HCT116 (cell line): ENCODE data around the gene STIM1. TPM values are rescaled to one million over a fixed set of nuclear protein-coding genes. Genes with fewer than 3 reads are reported as not detected.

Experiments used
- ATAC-seq: fragments of 200-7000 bp; cut with Tn5 transposase; 2 replicates; pipeline ENCODE4 v1.9.1; 2020; ENCODE audit warnings: mild to moderate bottlenecking, moderate library complexity
- BruUV-seq: library from RNA; stranded (reverse); fragments of 400-500 nt; replicated peaks from 2 replicates; lab custom pipeline; 2021; lab: Mats Ljungman, UMichigan
- CTCF ChIA-PET: fragments of 300-600 bp; sonication (Branson Sonifier 250); formaldehyde crosslinking; loops from one replicate; lab custom pipeline; 2021; ENCODE audit warnings: antibody characterized with exemption; lab: Charles Lee
- POLR2A ChIA-PET: fragments of 300-600, 350-600 bp; sonication (Branson Sonifier 250); formaldehyde crosslinking; loops from one replicate; lab custom pipeline; 2021; ENCODE audit warnings: antibody characterized with exemption; lab: Charles Lee
- RAD21 ChIA-PET, 2 experiments: fragments of 300-600 bp; sonication (Branson Sonifier 250); formaldehyde crosslinking; loops; one replicate each; lab custom pipeline; 2023; ENCODE audit warnings: low total read pairs in 2 of 2; ENCODE audit not compliant: uncharacterized antibody in 2 of 2, unreplicated experiment in 2 of 2, low non-redundant PET in 1 of 2; lab: Charles Lee
- DNase-seq: peaks from one replicate; pipeline ENCODE4 v3.0.0-alpha.2; 2010; ENCODE audit warnings: low read depth, low spot score
- H2AFZ ChIP-seq: fragments of 200-600 bp; shearing (Covaris generic), sonication (generic); 2 replicates; pipeline ENCODE4 v1.6.1; 2017; ENCODE audit warnings: low read depth, mixed run types, mixed read lengths, antibody characterized with exemption, low read length; ENCODE audit not compliant: poor library complexity, severe bottlenecking
- H3K27ac ChIP-seq: 2 replicates; pipeline ENCODE4 v1.5.1; 2012; ENCODE audit warnings: low read depth, low read length
- H3K27me3 ChIP-seq: fragments of 200-600 bp; sonication (generic); 2 replicates; pipeline ENCODE4 v1.6.1; 2016; ENCODE audit warnings: mixed run types, low read length, mixed read lengths; ENCODE audit not compliant: insufficient read depth
- H3K36me3 ChIP-seq, 2 experiments: fragments of 200-500 bp in 1 of 2; fragments of 200-600 bp in 1 of 2; sonication (Bioruptor generic) in 1 of 2; sonication (generic) in 1 of 2; 2 replicates each; pipeline versions ENCODE4 v1.5.1 to v1.6.1; 2014 to 2016; ENCODE audit warnings: low read length in 2 of 2, inconsistent platforms in 1 of 2, mixed read lengths in 1 of 2, mixed run types in 1 of 2; ENCODE audit not compliant: insufficient read depth in 2 of 2, control insufficient read depth in 1 of 2
- H3K4me1 ChIP-seq, 2 experiments: fragments of 200-600 bp in 1 of 2; sonication (generic) in 1 of 2; 2 replicates each; pipeline versions ENCODE4 v1.5.1 to v1.6.1; 2012 to 2017; ENCODE audit warnings: low read length in 2 of 2, inconsistent platforms in 1 of 2, mild to moderate bottlenecking in 1 of 2, mixed read lengths in 1 of 2, mixed run types in 1 of 2, moderate library complexity in 1 of 2; ENCODE audit not compliant: insufficient read depth in 2 of 2, control insufficient read depth in 1 of 2
- H3K4me2 ChIP-seq: fragments of 200-600 bp; sonication (generic); 2 replicates; pipeline ENCODE4 v1.6.1; 2017; ENCODE audit warnings: mixed run types, low read length, mixed read lengths
- H3K4me3 ChIP-seq, 2 experiments: fragments of 200-600 bp in 1 of 2; sonication (generic) in 1 of 2; replicated peaks in 1 of 2; 2 replicates each; pipeline ENCODE4 v1.5.1; 2011 to 2016; ENCODE audit warnings: low read length in 2 of 2, control low read depth in 1 of 2, low read depth in 1 of 2, mild to moderate bottlenecking in 1 of 2, mixed read lengths in 1 of 2, mixed run types in 1 of 2
- H3K79me2 ChIP-seq: fragments of 200-600 bp; sonication (generic); 2 replicates; pipeline ENCODE4 v1.6.1; 2017; ENCODE audit warnings: mild to moderate bottlenecking, mixed run types, low read length, moderate library complexity, mixed read lengths; ENCODE audit not compliant: insufficient read depth
- H3K9ac ChIP-seq: fragments of 200-600 bp; sonication (generic); 2 replicates; pipeline ENCODE4 v1.6.1; 2016; ENCODE audit warnings: low read length, mixed read lengths
- H3K9me2 ChIP-seq: fragments of 200-600 bp; sonication (generic), shearing (Covaris generic); 2 replicates; pipeline ENCODE4 v1.6.1; 2017; ENCODE audit warnings: mixed run types, mild to moderate bottlenecking, moderate library complexity; ENCODE audit not compliant: insufficient read depth
- H3K9me3 ChIP-seq, 2 experiments: fragments of 200-500 bp in 1 of 2; fragments of 200-600 bp in 1 of 2; sonication (Bioruptor generic) in 1 of 2; sonication (generic) in 1 of 2; 2 replicates each; pipeline ENCODE4 v1.6.1; 2014 to 2017; ENCODE audit warnings: low read length in 2 of 2, mixed read lengths in 2 of 2, inconsistent platforms in 1 of 2, low read depth in 1 of 2, mild to moderate bottlenecking in 1 of 2, mixed run types in 1 of 2, moderate library complexity in 1 of 2; ENCODE audit not compliant: control insufficient read depth in 1 of 2, insufficient read depth in 1 of 2
- H4K20me1 ChIP-seq: fragments of 200-600 bp; sonication (generic), shearing (Covaris generic); 2 replicates; pipeline ENCODE4 v1.6.1; 2017; ENCODE audit warnings: mixed run types, mild to moderate bottlenecking, moderate library complexity; ENCODE audit not compliant: insufficient read depth
- CBX3 ChIP-seq: IDR thresholded peaks from 2 replicates; pipeline ENCODE4 v1.6.1; 2012; ENCODE audit warnings: low read depth
- CEBPB ChIP-seq: IDR thresholded peaks from 2 replicates; pipeline ENCODE4 v1.6.1; 2012; ENCODE audit warnings: low read depth
- CTCF ChIP-seq, 3 experiments: fragments of 200-600 bp in 1 of 3; sonication (generic) in 1 of 3; IDR thresholded peaks in 2 of 3; conservative IDR thresholded peaks in 1 of 3; 2 replicates each; pipeline ENCODE4 v1.5.1; 2012 to 2017; ENCODE audit warnings: low read depth in 2 of 3, low read length in 2 of 3, antibody characterized with exemption in 1 of 3, borderline replicate concordance in 1 of 3, control low read depth in 1 of 3, mild to moderate bottlenecking in 1 of 3, mixed read lengths in 1 of 3, mixed run types in 1 of 3, moderate library complexity in 1 of 3; ENCODE audit not compliant: insufficient read depth in 1 of 3
- EGR1 ChIP-seq: IDR thresholded peaks from 2 replicates; pipeline ENCODE4 v1.6.1; 2012; ENCODE audit warnings: low read depth
- EZH2phosphoT487 ChIP-seq: fragments of 200-600 bp; IDR thresholded peaks from 2 replicates; pipeline ENCODE4 v1.6.1; 2018; ENCODE audit warnings: antibody characterized with exemption, borderline replicate concordance
- FOSL1 ChIP-seq: IDR thresholded peaks from 2 replicates; pipeline ENCODE4 v1.6.1; 2012; ENCODE audit warnings: low read depth
- JUND ChIP-seq: IDR thresholded peaks from 2 replicates; pipeline ENCODE4 v1.6.1; 2012
- MAX ChIP-seq: IDR thresholded peaks from 2 replicates; pipeline ENCODE4 v1.6.1; 2012
- POLR2A ChIP-seq: IDR thresholded peaks from 2 replicates; pipeline ENCODE4 v1.7.0; 2011; ENCODE audit warnings: borderline replicate concordance; ENCODE audit not compliant: insufficient read depth, insufficient read length; ENCODE audit errors: extremely low read depth
- POLR2AphosphoS5 ChIP-seq: IDR thresholded peaks from 2 replicates; pipeline ENCODE4 v1.6.1; 2011; ENCODE audit warnings: mild to moderate bottlenecking, low read depth, low read length, moderate library complexity
- RAD21 ChIP-seq: IDR thresholded peaks from 2 replicates; pipeline ENCODE4 v1.6.1; 2012; ENCODE audit warnings: low read depth, mild to moderate bottlenecking
- SIN3A ChIP-seq: IDR thresholded peaks from 2 replicates; pipeline ENCODE4 v1.6.1; 2012; ENCODE audit warnings: low read depth
- SP1 ChIP-seq: IDR thresholded peaks from 2 replicates; pipeline ENCODE4 v1.6.1; 2012; ENCODE audit warnings: low read depth
- SRF ChIP-seq: IDR thresholded peaks from 2 replicates; pipeline ENCODE4 v1.6.1; 2012; ENCODE audit warnings: low read depth
- YY1 ChIP-seq: IDR thresholded peaks from 2 replicates; pipeline ENCODE4 v1.6.1; 2011; ENCODE audit warnings: low read length, low read depth, moderate library complexity, mild to moderate bottlenecking; ENCODE audit not compliant: insufficient replicate concordance; ENCODE audit errors: extremely low read depth
- ZBTB33 ChIP-seq: IDR thresholded peaks from 2 replicates; pipeline ENCODE4 v1.6.1; 2011; ENCODE audit warnings: mild to moderate bottlenecking, low read length, moderate library complexity; ENCODE audit not compliant: insufficient replicate concordance; ENCODE audit errors: extremely low read depth
- ZFX ChIP-seq: fragments of 450-650 bp; IDR thresholded peaks from 2 replicates; pipeline ENCODE4 v1.6.1; 2017
- ZNF274 ChIP-seq: fragments of 200-500 bp; sonication (Bioruptor generic); IDR thresholded peaks from 2 replicates; pipeline ENCODE4 v1.6.1; 2014; ENCODE audit warnings: mild to moderate bottlenecking, low read depth, low read length, inconsistent platforms
- intact Hi-C: fragments of 100-400 bp; cut with micrococcal nuclease; formaldehyde crosslinking; loops from 2 replicates; pipeline ENCODE4 v1.10.0; 2022
- total RNA-seq: library from RNA; stranded (reverse); gene quantifications from one replicate; pipeline ENCODE4 v1.2.1, GENCODE V29; 2021; ENCODE audit not compliant: unreplicated experiment
- TF ChIP-seq, protein P1 (sequence below): IDR thresholded peaks from 2 replicates; pipeline ENCODE4 v1.6.1; 2012

The STIM1 gene
- total RNA-seq, 1 experiment from 2014 or later = 22.3 TPM

GRCh38 chr11:3995949-3996554 is 140.6 kb downstream of the STIM1 start (continued):
- TF ChIP-seq CTCF (IDR thresholded peaks at IDR 0.05 in 2 of 3, conservative IDR thresholded peaks at IDR 0.05 in 1 of 3; ENCODE audit: borderline replicate concordance in 1 of 3, insufficient read depth in 1 of 3, low read depth in 2 of 3, low read length in 2 of 3) (no peak), CBX3 (no peak), POLR2A (no peak), CEBPB (no peak)

DNA sequence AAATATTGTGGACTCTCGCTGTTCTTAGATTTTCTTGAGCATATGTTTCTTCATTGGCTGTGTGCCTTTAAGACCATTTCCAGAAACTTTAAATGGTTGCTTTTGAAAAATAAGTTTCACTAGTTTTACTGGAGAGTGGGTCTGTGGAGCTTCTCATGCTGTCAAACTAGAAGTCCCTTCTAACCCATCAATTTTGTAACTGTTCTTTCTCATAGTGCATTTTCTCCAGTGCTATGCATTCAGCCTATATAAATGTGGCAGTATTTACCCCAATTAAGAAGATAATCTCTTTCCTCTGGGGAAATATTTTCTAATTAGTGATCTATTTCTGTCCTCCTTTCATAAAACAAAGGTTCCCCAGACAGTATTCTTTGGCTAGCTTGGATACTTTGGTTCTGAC is 141.2 kb downstream of the STIM1 start:
- Histone ChIP-seq H3K9ac (no peak overlapping the region), H2AFZ (no peak overlapping the region), H3K9me2 (no peaks in the 10 kb centered on the region), H3K4me3 (no peak overlapping the region), H3K4me1 (no peaks in the 10 kb centered on the region), H3K27ac (no peak overlapping the region), H3K9me3 (peaks cover 4 to 7% of the 10 kb centered on the region in 2 experiments; a peak in 2 of 4 replicates), H3K4me2 (no peak overlapping the region), H4K20me1 (no peaks in the 10 kb centered on the region), H3K79me2 (no peaks in the 10 kb centered on the region), H3K36me3 (no peaks in the 10 kb centered on the region), H3K27me3 (no peaks in the 10 kb centered on the region)
- POLR2A ChIA-PET = no interaction called here
- intact Hi-C loops = no loop called here
- BruUV-seq = no TSS peak
- CTCF ChIA-PET = no interaction called here
- DNase-seq = no peak
- RAD21 ChIA-PET = no interaction called here
- ATAC-seq = no peak
- TF ChIP-seq EGR1 (no peak), CEBPB (no peak), SRF (no peak), EZH2phosphoT487 (no peak), MAX (no peak), POLR2AphosphoS5 (no peak), CBX3 (no peak), SIN3A (no peak), SP1 (no peak), JUND (no peak), CTCF (IDR thresholded peaks at IDR 0.05 in 2 of 3, conservative IDR thresholded peaks at IDR 0.05 in 1 of 3; ENCODE audit: borderline replicate concordance in 1 of 3, insufficient read depth in 1 of 3, low read depth in 2 of 3, low read length in 2 of 3) (no peak), ZFX (no peak), ZBTB33 (no peak), FOSL1 (no peak), ZNF274 (no peak), RAD21 (no peak), YY1 (no peak)
- TF ChIP-seq, protein P1, sequence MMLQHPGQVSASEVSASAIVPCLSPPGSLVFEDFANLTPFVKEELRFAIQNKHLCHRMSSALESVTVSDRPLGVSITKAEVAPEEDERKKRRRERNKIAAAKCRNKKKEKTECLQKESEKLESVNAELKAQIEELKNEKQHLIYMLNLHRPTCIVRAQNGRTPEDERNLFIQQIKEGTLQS = no peak
